ENCODE data around the gene VTI1A. TPM values are rescaled to one million over a fixed set of nuclear protein-coding genes. Genes with fewer than 3 reads are reported as not detected.

The VTI1A gene
- polyA plus RNA-seq, 2 of the 4 experiments (the other 2 are of a cell fraction): 17.0 to 25.3 TPM

DNA sequence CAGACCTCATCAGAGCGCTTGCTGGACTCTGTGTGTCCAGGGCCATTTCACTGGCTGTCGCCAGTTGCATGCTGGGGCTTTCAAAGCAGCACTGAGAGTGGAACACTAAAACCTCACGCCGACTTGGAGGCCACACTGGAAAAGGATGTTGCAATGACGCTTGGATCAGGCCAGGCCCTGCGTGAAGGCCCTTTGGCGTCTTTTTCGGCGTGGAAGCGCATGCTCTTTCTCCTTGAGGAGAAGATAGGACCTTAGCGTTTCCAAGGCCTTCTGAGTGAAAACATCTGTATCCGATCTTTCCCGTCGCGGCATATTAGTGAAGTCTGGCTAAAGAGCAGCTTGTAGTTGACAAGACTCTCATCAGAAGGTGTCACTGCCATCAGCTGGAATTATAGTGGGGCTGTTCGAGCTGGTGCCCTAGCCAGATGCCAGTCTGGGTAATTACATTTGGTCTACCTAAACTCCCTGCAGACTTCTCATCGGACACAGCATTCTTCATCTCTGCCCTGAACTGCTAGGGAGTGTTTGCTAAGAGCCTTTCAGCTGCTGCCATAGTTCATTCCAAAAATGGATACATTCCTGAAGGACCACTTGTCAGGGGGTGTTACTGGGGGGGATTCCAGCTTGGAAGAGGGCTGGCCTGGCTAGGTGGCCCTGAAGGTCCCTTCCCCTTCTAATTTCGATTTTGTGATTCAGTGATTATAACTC is 335.3 kb downstream of the VTI1A start:
- no peak for ATAC-seq
- no peak for FAIRE-seq
- ChIA-PET CTCF (interaction anchor here (0.8 kb wide), 1 partner anchor 75 kb away, joined by 3 read pairs; no protein-coding TSS in a partner anchor), POLR2A (no interaction called here)
- no peak overlapping the region for H3K27ac ChIP-seq
- H3K4me3 ChIP-seq: no peak overlapping the region
- TF ChIP-seq MYC (IDR thresholded peaks at IDR 0.05; ENCODE audit: borderline replicate concordance, low read length): no peak
- no peak for TF ChIP-seq JUN (IDR thresholded peaks at IDR 0.05)
- TF ChIP-seq MAZ (IDR thresholded peaks at IDR 0.05; ENCODE audit: borderline replicate concordance, low read depth, low read length): no peak
- TF ChIP-seq MAFK (IDR thresholded peaks at IDR 0.05; ENCODE audit: partially characterized antibody): no peak
- TF ChIP-seq JUNB (IDR thresholded peaks at IDR 0.05): no peak
- no peak for TF ChIP-seq CBX2 (IDR thresholded peaks at IDR 0.05; ENCODE audit: borderline replicate concordance, low read depth)
- no peak for TF ChIP-seq POLR2A (IDR thresholded peaks at IDR 0.05; ENCODE audit: low read length)
- no peak for TF ChIP-seq CHD4 (IDR thresholded peaks at IDR 0.05; ENCODE audit: borderline replicate concordance)
- TF ChIP-seq KDM5A (IDR thresholded peaks at IDR 0.05): no peak
- no peak for TF ChIP-seq HOXA7 (CRISPR knock-in tag; IDR thresholded peaks at IDR 0.05)
- TF ChIP-seq NR3C1 (IDR thresholded peaks at IDR 0.05): no peak
- TF ChIP-seq EP300 (IDR thresholded peaks at IDR 0.05): no peak
- TF ChIP-seq CEBPB (IDR thresholded peaks at IDR 0.05): no peak
- TF ChIP-seq TP53 (CRISPR knock-in tag; IDR thresholded peaks at IDR 0.05): no peak
- no peak for TF ChIP-seq CBX8 (IDR thresholded peaks at IDR 0.05)
- TF ChIP-seq HES2 (IDR thresholded peaks at IDR 0.05): no peak
- TF ChIP-seq PBX3 (IDR thresholded peaks at IDR 0.05): no peak
- TF ChIP-seq NFE2L2 (conservative IDR thresholded peaks at IDR 0.05; ENCODE audit: low read length): no peak
- no peak overlapping the region for H3K4me2 ChIP-seq
- peaks cover 14% of the 10 kb centered on the region; the same call in 2 of the 3 replicates for H3K4me1 ChIP-seq
- no peak for DNase-seq (ENCODE audit: low read depth in 1 of 2, low spot score in 1 of 2)
- 88% methylated on average over 18 of the region's 18 CpGs for WGBS (ENCODE audit: missing lambda C conversion rate)
- no peaks in the 10 kb centered on the region for H3K9me3 ChIP-seq

- peaks cover 9% of the 10 kb centered on the region; the same call in 2 of the 3 replicates for H3K4me1 ChIP-seq
- ChIA-PET POLR2A (no interaction called here), CTCF (interaction anchor here (0.8 kb wide), 1 partner anchor 76 kb away, joined by 3 read pairs; no protein-coding TSS in a partner anchor)
- ATAC-seq (no peak), DNase-seq (ENCODE audit: low read depth in 1 of 2, low spot score in 1 of 2) (no peak), FAIRE-seq (no peak)
- no peak overlapping the region for H3K4me2 ChIP-seq
- no peaks in the 10 kb centered on the region for H3K9me3 ChIP-seq
- 86% methylated on average over 14 of the region's 14 CpGs for WGBS (ENCODE audit: missing lambda C conversion rate)
- no peak overlapping the region for H3K27ac ChIP-seq
- no peak overlapping the region for H3K4me3 ChIP-seq
- TF ChIP-seq ZNF302 (CRISPR knock-in tag; IDR thresholded peaks at IDR 0.05) (no peak), RFX5 (IDR thresholded peaks at IDR 0.05) (no peak), MAFK (IDR thresholded peaks at IDR 0.05; ENCODE audit: partially characterized antibody) (peak; percentile 33), MAZ (IDR thresholded peaks at IDR 0.05; ENCODE audit: borderline replicate concordance, low read depth, low read length) (no peak), HDAC2 (IDR thresholded peaks at IDR 0.05) (no peak), MYC (IDR thresholded peaks at IDR 0.05; ENCODE audit: borderline replicate concordance, low read length) (no peak), ESRRA (IDR thresholded peaks at IDR 0.05; ENCODE audit: borderline replicate concordance, low read length) (no peak), POLR2AphosphoS2 (conservative IDR thresholded peaks at IDR 0.05; ENCODE audit: low read length) (no peak)
Observed at GRCh38 chr10:112783351-112784021, 336.5 kb downstream of the VTI1A start.

- POLR2A ChIA-PET: no interaction called here
- 0 out of 3 replicates have a peak, but pooled peaks cover under 1% of the 10 kb centered on the region for H3K9me3 ChIP-seq
- DNase-seq (ENCODE audit: low read depth in 1 of 2, low spot score in 1 of 2) (no peak), FAIRE-seq (no peak), ATAC-seq (no peak)
- no peak for TF ChIP-seq CBX8 (IDR thresholded peaks at IDR 0.05)
- TF ChIP-seq ESRRA (IDR thresholded peaks at IDR 0.05; ENCODE audit: borderline replicate concordance, low read length): no peak
- TF ChIP-seq, protein P1, sequence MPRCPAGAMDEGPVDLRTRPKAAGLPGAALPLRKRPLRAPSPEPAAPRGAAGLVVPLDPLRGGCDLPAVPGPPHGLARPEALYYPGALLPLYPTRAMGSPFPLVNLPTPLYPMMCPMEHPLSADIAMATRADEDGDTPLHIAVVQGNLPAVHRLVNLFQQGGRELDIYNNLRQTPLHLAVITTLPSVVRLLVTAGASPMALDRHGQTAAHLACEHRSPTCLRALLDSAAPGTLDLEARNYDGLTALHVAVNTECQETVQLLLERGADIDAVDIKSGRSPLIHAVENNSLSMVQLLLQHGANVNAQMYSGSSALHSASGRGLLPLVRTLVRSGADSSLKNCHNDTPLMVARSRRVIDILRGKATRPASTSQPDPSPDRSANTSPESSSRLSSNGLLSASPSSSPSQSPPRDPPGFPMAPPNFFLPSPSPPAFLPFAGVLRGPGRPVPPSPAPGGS (IDR thresholded peaks at IDR 0.05): no peak
- no peak for TF ChIP-seq PBX3 (IDR thresholded peaks at IDR 0.05)
- TF ChIP-seq, protein P2, sequence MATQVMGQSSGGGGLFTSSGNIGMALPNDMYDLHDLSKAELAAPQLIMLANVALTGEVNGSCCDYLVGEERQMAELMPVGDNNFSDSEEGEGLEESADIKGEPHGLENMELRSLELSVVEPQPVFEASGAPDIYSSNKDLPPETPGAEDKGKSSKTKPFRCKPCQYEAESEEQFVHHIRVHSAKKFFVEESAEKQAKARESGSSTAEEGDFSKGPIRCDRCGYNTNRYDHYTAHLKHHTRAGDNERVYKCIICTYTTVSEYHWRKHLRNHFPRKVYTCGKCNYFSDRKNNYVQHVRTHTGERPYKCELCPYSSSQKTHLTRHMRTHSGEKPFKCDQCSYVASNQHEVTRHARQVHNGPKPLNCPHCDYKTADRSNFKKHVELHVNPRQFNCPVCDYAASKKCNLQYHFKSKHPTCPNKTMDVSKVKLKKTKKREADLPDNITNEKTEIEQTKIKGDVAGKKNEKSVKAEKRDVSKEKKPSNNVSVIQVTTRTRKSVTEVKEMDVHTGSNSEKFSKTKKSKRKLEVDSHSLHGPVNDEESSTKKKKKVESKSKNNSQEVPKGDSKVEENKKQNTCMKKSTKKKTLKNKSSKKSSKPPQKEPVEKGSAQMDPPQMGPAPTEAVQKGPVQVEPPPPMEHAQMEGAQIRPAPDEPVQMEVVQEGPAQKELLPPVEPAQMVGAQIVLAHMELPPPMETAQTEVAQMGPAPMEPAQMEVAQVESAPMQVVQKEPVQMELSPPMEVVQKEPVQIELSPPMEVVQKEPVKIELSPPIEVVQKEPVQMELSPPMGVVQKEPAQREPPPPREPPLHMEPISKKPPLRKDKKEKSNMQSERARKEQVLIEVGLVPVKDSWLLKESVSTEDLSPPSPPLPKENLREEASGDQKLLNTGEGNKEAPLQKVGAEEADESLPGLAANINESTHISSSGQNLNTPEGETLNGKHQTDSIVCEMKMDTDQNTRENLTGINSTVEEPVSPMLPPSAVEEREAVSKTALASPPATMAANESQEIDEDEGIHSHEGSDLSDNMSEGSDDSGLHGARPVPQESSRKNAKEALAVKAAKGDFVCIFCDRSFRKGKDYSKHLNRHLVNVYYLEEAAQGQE (IDR thresholded peaks at IDR 0.05): no peak
- no peak for TF ChIP-seq ZNF302 (CRISPR knock-in tag; IDR thresholded peaks at IDR 0.05)
- no peak for TF ChIP-seq HOXB5 (CRISPR knock-in tag; IDR thresholded peaks at IDR 0.05)
- TF ChIP-seq EP300 (IDR thresholded peaks at IDR 0.05): no peak
- TF ChIP-seq JUNB (IDR thresholded peaks at IDR 0.05): no peak
- CTCF ChIA-PET: no interaction called here
- peaks cover 3% of the 10 kb centered on the region; the same call in 2 of the 3 replicates for H3K4me1 ChIP-seq
- H3K4me2 ChIP-seq: no peak overlapping the region
- WGBS (ENCODE audit: missing lambda C conversion rate): 88% methylated on average over 8 of the region's 8 CpGs
- H3K27ac ChIP-seq: no peak overlapping the region
- no peak overlapping the region for H3K4me3 ChIP-seq
Observed at GRCh38 chr10:112784022-112784461, 337.0 kb downstream of the VTI1A start.

Data from A549 (cell line).